HUES48 (cell line): ENCODE results near the gene NCF4.

ENCODE experiments used
- H3K27ac ChIP-seq: one replicate; pipeline ENCODE4 v1.7.0; 2013; ENCODE audit warnings: low read depth, low read length, inconsistent platforms
- H3K27me3 ChIP-seq: 2 replicates; pipeline ENCODE4 v1.6.1; 2013; ENCODE audit warnings: mild to moderate bottlenecking, low read length; ENCODE audit not compliant: control insufficient read depth, insufficient read depth
- H3K36me3 ChIP-seq: 2 replicates; pipeline ENCODE4 v1.6.1; 2013; ENCODE audit warnings: low read length; ENCODE audit not compliant: control insufficient read depth, insufficient read depth
- H3K4me1 ChIP-seq: 2 replicates; pipeline ENCODE4 v1.6.1; 2013; ENCODE audit warnings: mild to moderate bottlenecking, low read length; ENCODE audit not compliant: control insufficient read depth, insufficient read depth
- H3K4me3 ChIP-seq: 2 replicates; pipeline ENCODE4 v1.5.1; 2013; ENCODE audit warnings: mild to moderate bottlenecking, low read depth, low read length
- H3K9ac ChIP-seq: 2 replicates; pipeline ENCODE4 v1.6.1; 2013; ENCODE audit warnings: mild to moderate bottlenecking, low read depth, low read length, moderate library complexity
- H3K9me3 ChIP-seq: 2 replicates; pipeline ENCODE4 v1.6.1; 2013; ENCODE audit warnings: low read length; ENCODE audit not compliant: control insufficient read depth, insufficient read depth

Gene NCF4

DNA sequence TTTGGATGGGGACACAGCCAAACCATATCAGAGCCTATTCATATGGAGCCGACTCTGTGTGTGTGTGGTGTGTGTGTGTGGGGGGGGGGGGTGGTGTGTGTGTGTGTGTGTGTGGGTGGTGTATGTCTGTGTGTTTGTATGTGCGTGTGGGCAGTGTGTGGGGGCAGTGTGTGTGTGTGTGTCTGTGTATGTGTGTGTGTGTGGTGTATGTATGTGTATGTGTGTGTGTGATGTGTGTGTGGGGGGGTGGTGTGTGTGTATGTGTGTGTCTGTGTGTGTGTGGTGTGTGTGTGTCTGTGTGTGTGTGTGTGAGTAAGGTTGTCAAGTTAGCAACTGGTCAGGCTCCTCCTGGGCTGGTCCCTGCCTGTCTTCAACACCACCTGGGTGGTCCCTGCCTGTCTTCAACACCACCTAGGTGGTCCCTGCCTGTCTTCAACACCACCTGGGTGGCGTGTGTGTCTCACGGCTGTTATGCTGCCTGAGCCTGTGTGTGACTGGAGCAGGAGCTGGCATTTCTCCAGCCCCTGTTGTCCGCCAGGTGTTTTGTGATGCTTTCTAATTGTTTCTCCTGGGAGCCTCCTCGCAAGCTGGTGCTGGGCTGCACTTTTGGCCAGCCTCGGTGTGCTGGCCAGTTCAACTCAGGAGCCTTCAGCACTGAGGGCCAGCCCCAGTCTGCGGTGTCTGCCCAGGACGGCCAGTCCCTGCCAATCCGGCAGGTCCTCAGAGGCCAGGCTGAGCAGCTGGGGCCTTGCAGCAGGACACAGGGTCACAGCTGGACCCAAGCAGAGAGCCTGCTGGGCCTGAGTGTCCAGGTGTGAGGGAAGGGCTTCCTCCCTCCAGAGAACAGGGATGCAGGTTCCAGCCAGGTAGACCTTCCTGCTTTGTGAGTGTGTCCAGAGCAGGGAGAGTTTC is 22.4 kb upstream of the NCF4 start:
- Histone ChIP-seq H3K27ac (no peak overlapping the region), H3K36me3 (no peaks in the 10 kb centered on the region), H3K9me3 (no peaks in the 10 kb centered on the region), H3K4me1 (no peaks in the 10 kb centered on the region), H3K9ac (no peak overlapping the region), H3K27me3 (0 out of 2 replicates have a peak, but pooled peaks cover 4% of the 10 kb centered on the region), H3K4me3 (no peak overlapping the region)

DNA sequence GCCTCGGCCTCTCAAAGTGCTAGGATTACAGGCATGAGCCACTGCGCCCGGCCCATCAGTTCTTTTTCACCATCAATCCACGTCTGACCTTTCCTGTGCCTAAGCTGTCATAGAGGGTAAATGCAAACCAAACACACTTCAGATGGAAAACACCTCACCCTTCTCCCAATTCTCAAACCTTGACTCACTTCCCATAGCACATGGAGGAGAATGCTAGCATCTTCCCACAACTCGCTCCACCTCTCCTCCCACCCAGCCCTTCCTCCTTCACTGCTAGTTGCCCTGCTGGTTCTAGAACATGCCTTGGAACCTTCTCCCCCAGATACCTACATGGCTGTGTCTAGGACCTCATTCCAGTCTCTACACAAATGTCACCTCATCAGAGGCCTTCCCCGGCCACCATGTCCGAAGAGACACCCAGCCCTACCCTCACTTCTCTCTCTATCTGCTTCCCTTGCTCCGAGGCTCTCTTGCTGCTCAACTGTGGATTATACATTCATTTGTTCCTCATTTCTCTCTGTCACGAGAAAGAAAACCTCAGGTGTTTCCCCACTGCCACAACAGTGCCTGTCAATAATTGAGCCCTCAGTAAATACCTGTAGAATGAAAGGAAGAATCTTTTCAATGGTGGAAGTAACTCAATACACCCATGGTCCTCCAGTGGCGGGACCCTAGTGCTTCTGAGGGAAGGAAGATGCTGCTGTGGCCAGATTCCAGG is 21.3 kb upstream of the NCF4 start:
- Histone ChIP-seq H3K4me1 (no peaks in the 10 kb centered on the region), H3K9me3 (no peaks in the 10 kb centered on the region), H3K9ac (no peak overlapping the region), H3K27ac (no peak overlapping the region), H3K27me3 (0 out of 2 replicates have a peak, but pooled peaks cover 4% of the 10 kb centered on the region), H3K36me3 (no peaks in the 10 kb centered on the region), H3K4me3 (no peak overlapping the region)

DNA sequence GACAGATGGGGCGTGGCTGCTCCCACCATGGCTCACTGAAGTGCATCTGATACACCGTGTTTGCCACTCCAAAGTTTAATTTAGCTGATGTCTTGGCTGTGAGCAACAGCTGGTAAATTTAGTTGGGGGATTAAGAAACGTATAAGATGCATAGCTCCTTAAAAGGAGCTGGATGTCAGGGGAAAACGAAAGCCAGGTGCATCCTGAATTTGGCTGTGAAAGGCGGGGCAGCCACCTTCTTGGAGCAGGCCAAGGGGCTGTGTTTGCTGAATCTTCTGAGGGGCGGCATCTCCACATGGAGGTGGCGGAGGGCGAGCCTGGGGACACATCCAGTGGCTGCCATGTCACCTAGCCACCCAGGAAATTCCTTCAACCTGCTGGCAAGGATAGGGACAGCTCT is 20.7 kb upstream of the NCF4 start:
- Histone ChIP-seq H3K4me1 (no peaks in the 10 kb centered on the region), H3K27ac (no peak overlapping the region), H3K27me3 (0 out of 2 replicates have a peak, but pooled peaks cover 4% of the 10 kb centered on the region), H3K4me3 (no peak overlapping the region), H3K36me3 (no peaks in the 10 kb centered on the region), H3K9ac (no peak overlapping the region), H3K9me3 (no peaks in the 10 kb centered on the region)

DNA sequence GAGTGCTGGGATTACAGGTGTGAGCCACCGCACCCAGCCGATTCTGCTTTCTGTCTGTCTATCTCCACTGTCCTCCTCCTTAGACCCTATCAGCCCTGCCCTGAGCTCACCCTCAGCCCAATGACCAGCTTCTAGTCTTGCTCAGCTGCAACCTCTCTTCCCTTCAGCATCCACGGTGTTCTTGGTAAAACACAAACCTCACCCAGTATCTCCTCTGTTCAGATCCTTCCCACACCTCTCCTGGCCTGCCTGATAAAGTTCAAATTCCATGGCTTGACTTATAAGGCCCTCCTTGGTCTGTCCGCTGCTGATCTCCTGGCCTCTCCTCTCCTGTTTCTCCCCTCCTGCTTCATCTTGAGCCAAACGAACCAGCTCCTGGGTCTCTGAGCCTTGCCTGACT is 14.5 kb upstream of the NCF4 start:
- Histone ChIP-seq H3K4me3 (no peak overlapping the region), H3K36me3 (no peaks in the 10 kb centered on the region), H3K27ac (no peak overlapping the region), H3K9ac (no peak overlapping the region), H3K27me3 (0 out of 2 replicates have a peak, but pooled peaks cover 4% of the 10 kb centered on the region), H3K4me1 (no peaks in the 10 kb centered on the region), H3K9me3 (no peaks in the 10 kb centered on the region)

DNA sequence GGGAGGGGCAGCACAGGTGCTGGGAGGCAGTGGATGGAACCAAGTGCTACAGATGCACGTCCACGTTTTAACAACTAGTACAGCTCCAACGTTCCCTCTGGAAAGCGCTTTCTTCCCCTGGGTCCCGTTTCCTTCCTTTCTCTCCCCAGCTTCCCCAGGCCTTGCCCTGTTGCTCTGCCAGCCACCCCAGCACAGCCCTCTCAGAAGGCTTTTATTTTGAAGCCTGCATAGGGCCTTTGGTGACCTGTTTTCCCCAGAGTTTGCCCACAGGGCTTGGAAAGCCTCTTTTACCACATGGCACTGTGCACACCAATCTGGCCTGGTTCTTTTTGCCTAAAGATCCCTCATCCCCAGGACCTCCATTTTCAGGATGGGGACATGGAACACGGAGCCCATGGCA is 13.9 kb upstream of the NCF4 start:
- H3K27me3 ChIP-seq = no peaks in the 10 kb centered on the region
- H3K4me1 ChIP-seq = no peaks in the 10 kb centered on the region

DNA sequence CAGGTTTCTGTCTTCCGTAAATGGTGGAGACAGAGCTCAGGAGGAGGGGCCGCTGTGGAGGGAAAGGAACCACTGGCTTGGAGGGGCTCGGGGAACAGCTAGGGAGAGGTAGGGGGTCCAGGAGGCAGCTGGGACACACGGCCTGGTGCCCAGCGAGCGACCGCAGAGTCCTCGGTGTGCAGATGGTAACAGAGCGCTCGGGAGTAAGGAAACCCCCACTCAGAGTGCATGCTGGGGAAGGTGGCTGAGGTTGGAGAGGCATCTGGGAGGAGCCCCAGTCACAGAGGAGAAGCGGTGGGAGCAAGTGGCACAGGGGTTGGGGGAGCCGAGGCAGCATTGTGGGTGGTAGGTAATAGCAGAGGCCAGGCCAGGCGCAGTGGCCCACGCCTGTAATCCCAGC is 10.8 kb upstream of the NCF4 start:
- no peaks in the 10 kb centered on the region for H3K27me3 ChIP-seq
- H3K36me3 ChIP-seq = no peaks in the 10 kb centered on the region
- H3K9me3 ChIP-seq = peaks cover 5% of the 10 kb centered on the region; the same call in 1 of the 2 replicates
- no peak overlapping the region for H3K4me3 ChIP-seq
- H3K4me1 ChIP-seq = no peaks in the 10 kb centered on the region
- H3K9ac ChIP-seq = no peak overlapping the region
- no peak overlapping the region for H3K27ac ChIP-seq

More for the DNA sequence above, 13.9 kb upstream of the NCF4 start:
- Histone ChIP-seq H3K9ac (no peak overlapping the region), H3K4me3 (no peak overlapping the region), H3K27ac (no peak overlapping the region), H3K36me3 (no peaks in the 10 kb centered on the region), H3K9me3 (no peaks in the 10 kb centered on the region)

DNA sequence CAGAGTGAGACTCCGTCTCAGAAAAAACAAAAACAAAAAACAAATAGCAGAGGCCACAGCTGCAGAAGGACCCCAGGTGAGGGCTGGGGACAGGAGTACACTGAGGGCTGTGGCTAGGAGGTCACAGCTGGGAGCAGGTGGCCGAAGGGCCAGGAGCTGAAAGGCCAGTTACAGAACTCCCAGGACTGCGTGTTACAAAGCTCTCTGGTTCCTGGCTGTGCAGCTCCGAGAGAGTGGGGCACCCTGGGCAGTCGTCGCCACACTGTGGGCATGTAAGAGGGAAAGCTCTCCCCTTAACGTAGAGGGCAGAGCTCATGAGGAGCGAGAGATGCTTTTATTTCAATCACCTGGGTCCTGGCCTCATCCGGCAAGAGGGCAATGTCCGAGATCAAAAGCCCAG is 10.1 kb upstream of the NCF4 start:
- Histone ChIP-seq H3K36me3 (no peaks in the 10 kb centered on the region), H3K9ac (no peak overlapping the region), H3K4me1 (no peaks in the 10 kb centered on the region)

DNA sequence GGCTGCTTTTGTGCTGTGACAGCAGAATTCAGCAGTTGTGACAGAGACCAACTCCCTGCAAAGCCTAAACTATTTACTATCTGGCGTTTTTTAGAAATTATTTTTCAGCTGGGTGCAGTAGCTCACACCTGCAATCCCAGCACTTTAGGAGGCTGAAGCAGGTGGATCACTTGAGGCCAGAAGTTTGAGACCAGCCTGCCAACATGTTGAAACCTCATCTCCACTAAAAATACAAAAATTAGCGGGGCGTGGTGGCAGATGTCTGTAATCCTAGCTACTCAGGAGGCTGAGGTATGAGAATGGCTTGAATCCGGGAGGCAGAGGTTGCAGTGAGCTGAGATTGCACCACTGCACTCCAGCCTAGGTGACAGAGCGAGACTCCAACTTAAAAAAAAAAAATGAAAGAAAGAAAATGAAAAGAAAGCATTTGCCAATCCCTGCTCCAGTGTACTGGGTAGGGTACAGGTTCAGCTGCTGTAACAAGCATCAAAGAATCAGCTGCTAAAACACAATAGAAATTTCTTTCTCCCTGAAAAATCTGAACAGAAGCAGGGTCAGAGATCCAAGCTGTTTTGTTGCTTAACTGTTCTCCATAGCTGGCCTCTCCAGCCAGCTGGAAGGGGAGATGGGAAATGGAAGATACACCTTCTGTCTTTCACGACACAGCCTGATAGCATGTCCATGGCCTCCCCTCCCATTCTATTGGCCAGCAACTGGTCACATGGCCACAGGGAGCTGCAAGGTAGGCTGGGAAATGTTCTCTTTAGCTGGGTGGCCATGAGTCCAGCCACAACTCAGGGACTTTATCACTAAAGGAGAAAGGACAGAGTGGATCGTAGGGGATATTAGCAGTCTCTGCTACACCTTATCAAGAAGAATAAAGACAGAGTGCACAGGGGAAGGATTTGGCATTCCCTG is 8.5 kb upstream of the NCF4 start:
- H3K4me1 ChIP-seq = peaks cover 3% of the 10 kb centered on the region; the same call in 1 of the 2 replicates
- H3K4me3 ChIP-seq = no peak overlapping the region
- no peak overlapping the region for H3K9ac ChIP-seq
- peaks cover 9% of the 10 kb centered on the region for H3K27me3 ChIP-seq
- H3K27ac ChIP-seq = no peak overlapping the region
- H3K36me3 ChIP-seq = no peaks in the 10 kb centered on the region
- peaks cover 5% of the 10 kb centered on the region; the same call in 1 of the 2 replicates for H3K9me3 ChIP-seq

More for the DNA sequence above, 10.1 kb upstream of the NCF4 start:
- H3K9me3 ChIP-seq = peaks cover 5% of the 10 kb centered on the region; the same call in 1 of the 2 replicates
- no peak overlapping the region for H3K4me3 ChIP-seq
- H3K27ac ChIP-seq = no peak overlapping the region
- H3K27me3 ChIP-seq = no peaks in the 10 kb centered on the region

DNA sequence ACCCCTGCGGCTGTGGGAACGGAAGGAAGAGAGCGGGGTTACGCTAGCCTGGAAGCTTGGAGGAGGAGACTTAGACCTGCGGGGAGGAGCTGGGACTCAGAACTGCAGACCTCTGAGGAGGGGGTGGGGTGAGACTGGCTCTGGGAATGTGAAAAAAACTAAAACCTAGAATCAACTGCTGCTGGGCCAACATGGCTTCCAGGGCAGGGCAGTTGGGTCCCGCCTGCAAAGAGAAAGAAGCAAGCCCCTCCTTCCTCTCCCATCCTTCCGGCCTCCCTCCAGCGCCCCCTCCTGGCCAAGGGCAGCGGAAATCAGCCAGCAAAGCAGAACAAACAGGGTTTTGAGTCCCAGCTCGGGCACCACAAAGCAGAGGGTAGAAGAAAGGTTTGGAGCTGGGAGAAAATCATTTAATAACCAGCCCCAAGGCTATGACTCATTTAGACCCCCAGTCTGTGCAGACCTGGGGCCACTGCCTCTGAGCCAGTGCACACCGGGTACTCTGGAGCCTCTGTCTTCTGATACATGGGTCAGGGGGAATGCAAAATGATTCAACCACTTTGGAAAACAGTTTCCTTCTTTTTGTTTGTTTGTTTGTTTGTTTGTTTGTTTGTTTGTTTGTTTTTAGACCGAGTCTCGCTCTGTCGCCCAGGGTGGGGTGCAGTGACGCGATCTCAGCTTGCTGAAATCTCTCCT is 7.3 kb upstream of the NCF4 start:
- Histone ChIP-seq H3K9ac (no peak overlapping the region), H3K27ac (no peak overlapping the region), H3K4me3 (no peak overlapping the region), H3K27me3 (peaks cover 17% of the 10 kb centered on the region), H3K36me3 (no peaks in the 10 kb centered on the region), H3K9me3 (peaks cover 5% of the 10 kb centered on the region; the same call in 1 of the 2 replicates), H3K4me1 (peaks cover 3% of the 10 kb centered on the region; the same call in 1 of the 2 replicates)

DNA sequence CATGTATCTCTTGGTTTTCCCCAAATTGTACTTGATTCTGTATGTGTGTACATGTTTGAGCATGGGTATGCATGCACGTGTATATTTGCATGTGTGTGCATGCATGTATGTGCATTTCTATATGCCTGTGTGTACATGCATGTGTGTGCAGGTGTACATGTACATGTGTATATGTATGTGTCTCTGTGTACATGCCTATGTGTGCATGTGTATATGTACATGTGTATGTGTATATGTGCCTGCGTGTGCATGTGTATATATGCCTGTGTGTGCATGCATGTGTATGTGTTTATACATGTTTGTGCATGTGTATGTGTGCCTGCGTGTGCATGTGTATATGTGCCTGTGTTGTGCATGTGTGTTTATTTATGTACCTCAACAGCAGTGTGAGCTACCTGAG is 5.3 kb upstream of the NCF4 start:
- H3K9ac ChIP-seq = no peak overlapping the region
- H3K27ac ChIP-seq = no peak overlapping the region
- H3K4me3 ChIP-seq = no peak overlapping the region

More for the DNA sequence above, 5.3 kb upstream of the NCF4 start:
- H3K36me3 ChIP-seq = no peaks in the 10 kb centered on the region
- peaks cover 5% of the 10 kb centered on the region; the same call in 1 of the 2 replicates for H3K9me3 ChIP-seq
- peaks cover 17% of the 10 kb centered on the region for H3K27me3 ChIP-seq
- H3K4me1 ChIP-seq = peaks cover 3% of the 10 kb centered on the region; the same call in 1 of the 2 replicates
